Lung (tissue), 12 donors: ENCODE results near the gene FUT7. TPM values are rescaled to one million over a fixed set of nuclear protein-coding genes. Genes with fewer than 3 reads are reported as not detected.

Experiments used
- ATAC-seq: fragments of 200-7000 bp; cut with Tn5 transposase; one replicate; pipeline ENCODE4 v1.9.1; 2020; ENCODE audit warnings: moderate number of reproducible peaks; ENCODE audit not compliant: insufficient read depth, low FRiP score
- DNase-seq, 3 donors: peaks; one replicate each; pipeline ENCODE4 v3.0.0-alpha.2; 2013 to 2017
- H3K27ac ChIP-seq, 2 donors: one replicate each; pipeline ENCODE4 v1.5.1; 2013; ENCODE audit warnings: mild to moderate bottlenecking in 2 of 2, moderate library complexity in 2 of 2, control low read depth in 1 of 2, inconsistent platforms in 1 of 2, low read depth in 1 of 2, low read length in 1 of 2
- H3K27me3 ChIP-seq, 3 donors: one replicate each; pipeline ENCODE4 v1.5.1; 2013; ENCODE audit warnings: low read length in 2 of 3; ENCODE audit not compliant: control insufficient read depth in 3 of 3, insufficient read depth in 3 of 3
- H3K36me3 ChIP-seq, 4 donors: one replicate each; pipeline ENCODE4 v1.5.1; 2013; ENCODE audit warnings: low read length in 4 of 4, mild to moderate bottlenecking in 1 of 4, moderate library complexity in 1 of 4; ENCODE audit not compliant: control insufficient read depth in 4 of 4, insufficient read depth in 4 of 4
- H3K4me1 ChIP-seq, 5 donors: one replicate each; pipeline ENCODE4 v1.5.1; 2013; ENCODE audit warnings: low read length in 5 of 5, mild to moderate bottlenecking in 2 of 5, moderate library complexity in 1 of 5; ENCODE audit not compliant: control insufficient read depth in 5 of 5, insufficient read depth in 5 of 5
- H3K4me3 ChIP-seq: one replicate; pipeline ENCODE4 v1.5.1; 2013; ENCODE audit warnings: mild to moderate bottlenecking, control low read depth, moderate library complexity
- H3K9ac ChIP-seq, 2 donors: one replicate each; pipeline ENCODE4 v1.5.1; 2013; ENCODE audit warnings: low read length in 2 of 2, control low read depth in 1 of 2; ENCODE audit not compliant: insufficient read depth in 1 of 2
- H3K9me3 ChIP-seq, 4 donors: one replicate each; pipeline ENCODE4 v1.5.1; 2013; ENCODE audit warnings: low read length in 3 of 4, mild to moderate bottlenecking in 1 of 4, moderate library complexity in 1 of 4; ENCODE audit not compliant: control insufficient read depth in 4 of 4, insufficient read depth in 3 of 4
- WGBS, 2 donors: extraction: QIAGEN DNeasy Blood & Tissue Kit; methylation state at CpG; one replicate each; pipeline ENCODE4 v1.1.7; 2013; 5-methylcytosine and 5-hydroxymethylcytosine counted together
- polyA plus RNA-seq, 2 donors: library from polyadenylated mRNA; stranded (reverse); fragments of 200-250 nt; gene quantifications; one replicate each; pipeline ENCODE4 v1.2.1, GENCODE V29; 2013
- total RNA-seq, 2 donors: library from RNA; depleted of rRNA in 1 of 2; stranded (reverse); fragments of >200 nt in 1 of 2; gene quantifications; one replicate each; pipeline ENCODE4 v1.2.1, GENCODE V29; 2014 to 2021
- TF ChIP-seq, protein P1 (sequence below): IDR thresholded peaks from 2 replicates; pipeline ENCODE4 v1.5.1; 2012; ENCODE audit warnings: mild to moderate bottlenecking; ENCODE audit errors: control extremely low read depth, extremely low read depth
- donor health status: control.
- donor health status: control.
- donor health status: Bipolar disorder and iron deficiency.
- donor health status: healthy.
- donor health status: DM: yes; HTN: yes; CAD: no.

The FUT7 gene
- total and polyA plus RNA-seq, 4 donors = 0.37 to 5.5 (median 0.73) TPM

DNA sequence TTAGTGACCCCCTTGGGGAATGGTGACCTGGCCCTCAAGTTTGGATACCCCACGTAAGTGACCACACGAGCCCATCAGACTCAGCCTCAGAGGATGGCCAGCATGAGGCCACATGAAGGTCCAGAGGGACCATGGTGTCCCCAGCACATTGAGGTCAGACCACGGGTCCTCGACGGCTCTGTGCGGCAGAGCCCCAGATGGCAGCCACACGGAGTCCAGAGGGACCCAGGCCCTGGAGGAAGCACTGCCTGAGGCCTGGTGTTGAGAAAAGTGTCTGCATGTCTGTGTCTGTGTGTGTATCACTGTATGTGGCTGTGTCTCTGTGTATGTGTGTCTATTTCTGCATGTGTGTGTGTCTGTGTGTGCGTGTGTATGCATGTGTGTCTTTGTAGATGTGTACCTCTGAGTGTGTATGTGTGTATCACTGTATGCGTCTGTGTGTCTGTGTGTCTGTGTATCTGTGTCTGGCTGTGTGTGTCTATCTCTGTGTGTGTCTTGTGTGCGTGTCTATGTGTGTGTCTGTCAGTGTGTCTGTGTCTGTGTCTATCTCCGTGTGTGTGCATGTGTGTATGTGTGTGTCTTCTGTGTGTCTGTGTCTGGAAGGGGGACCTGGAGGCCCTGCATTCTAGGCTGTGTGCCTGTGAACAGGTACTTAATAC lies 48.1 kb downstream of the FUT7 start:
- Histone ChIP-seq H3K27ac (no peak overlapping the region), H3K4me1 (peaks cover 0 to 14% (median 6%) of the 10 kb centered on the region in 5 donors), H3K27me3 (peaks cover 5 to 27% (median 14%) of the 10 kb centered on the region in 3 donors), H3K36me3 (no peaks in the 10 kb centered on the region), H3K9me3 (peaks cover 0 to 5% (median 0%) of the 10 kb centered on the region in 4 donors), H3K4me3 (no peak overlapping the region), H3K9ac (no peak overlapping the region)
- ATAC-seq (no peak), DNase-seq (no peak)
- TF ChIP-seq, protein P1, sequence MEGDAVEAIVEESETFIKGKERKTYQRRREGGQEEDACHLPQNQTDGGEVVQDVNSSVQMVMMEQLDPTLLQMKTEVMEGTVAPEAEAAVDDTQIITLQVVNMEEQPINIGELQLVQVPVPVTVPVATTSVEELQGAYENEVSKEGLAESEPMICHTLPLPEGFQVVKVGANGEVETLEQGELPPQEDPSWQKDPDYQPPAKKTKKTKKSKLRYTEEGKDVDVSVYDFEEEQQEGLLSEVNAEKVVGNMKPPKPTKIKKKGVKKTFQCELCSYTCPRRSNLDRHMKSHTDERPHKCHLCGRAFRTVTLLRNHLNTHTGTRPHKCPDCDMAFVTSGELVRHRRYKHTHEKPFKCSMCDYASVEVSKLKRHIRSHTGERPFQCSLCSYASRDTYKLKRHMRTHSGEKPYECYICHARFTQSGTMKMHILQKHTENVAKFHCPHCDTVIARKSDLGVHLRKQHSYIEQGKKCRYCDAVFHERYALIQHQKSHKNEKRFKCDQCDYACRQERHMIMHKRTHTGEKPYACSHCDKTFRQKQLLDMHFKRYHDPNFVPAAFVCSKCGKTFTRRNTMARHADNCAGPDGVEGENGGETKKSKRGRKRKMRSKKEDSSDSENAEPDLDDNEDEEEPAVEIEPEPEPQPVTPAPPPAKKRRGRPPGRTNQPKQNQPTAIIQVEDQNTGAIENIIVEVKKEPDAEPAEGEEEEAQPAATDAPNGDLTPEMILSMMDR = no peak
- 85 to 87% methylated on average over 11 of the region's 11 CpGs for WGBS, 2 donors

DNA sequence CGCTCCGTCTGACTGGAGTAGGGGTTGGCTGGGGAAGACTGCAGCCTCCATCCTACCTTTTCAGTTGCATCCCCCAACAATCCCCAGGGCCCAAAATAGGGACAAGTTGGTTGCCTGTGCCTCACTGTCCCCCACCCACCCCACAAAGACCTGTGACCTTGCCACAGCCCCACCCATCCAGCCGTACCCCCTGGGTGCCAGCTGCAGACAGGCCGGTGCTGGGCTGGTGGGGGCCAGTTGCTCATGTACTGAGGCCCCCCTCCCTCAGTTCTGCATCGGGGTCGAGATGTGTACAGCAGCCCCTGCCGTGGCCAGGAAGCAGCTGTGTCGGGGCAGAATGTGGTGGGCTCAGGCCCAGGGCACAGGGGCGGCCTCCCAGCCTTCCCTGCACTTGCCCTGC lies 48.7 kb downstream of the FUT7 start:
- H3K9ac ChIP-seq = no peak overlapping the region
- WGBS, 2 donors = 70 to 81% methylated on average over 9 of the region's 9 CpGs
- DNase-seq (no peak), ATAC-seq (no peak)
- TF ChIP-seq, protein P1 = no peak
- H3K27ac ChIP-seq = no peak overlapping the region
- H3K4me3 ChIP-seq = no peak overlapping the region
- H3K4me1 ChIP-seq = peaks cover 0 to 15% (median 6%) of the 10 kb centered on the region in 5 donors
- no peaks in the 10 kb centered on the region for H3K36me3 ChIP-seq
- peaks cover 0 to 5% (median 0%) of the 10 kb centered on the region in 4 donors for H3K9me3 ChIP-seq
- peaks cover 5 to 27% (median 14%) of the 10 kb centered on the region in 3 donors for H3K27me3 ChIP-seq

DNA sequence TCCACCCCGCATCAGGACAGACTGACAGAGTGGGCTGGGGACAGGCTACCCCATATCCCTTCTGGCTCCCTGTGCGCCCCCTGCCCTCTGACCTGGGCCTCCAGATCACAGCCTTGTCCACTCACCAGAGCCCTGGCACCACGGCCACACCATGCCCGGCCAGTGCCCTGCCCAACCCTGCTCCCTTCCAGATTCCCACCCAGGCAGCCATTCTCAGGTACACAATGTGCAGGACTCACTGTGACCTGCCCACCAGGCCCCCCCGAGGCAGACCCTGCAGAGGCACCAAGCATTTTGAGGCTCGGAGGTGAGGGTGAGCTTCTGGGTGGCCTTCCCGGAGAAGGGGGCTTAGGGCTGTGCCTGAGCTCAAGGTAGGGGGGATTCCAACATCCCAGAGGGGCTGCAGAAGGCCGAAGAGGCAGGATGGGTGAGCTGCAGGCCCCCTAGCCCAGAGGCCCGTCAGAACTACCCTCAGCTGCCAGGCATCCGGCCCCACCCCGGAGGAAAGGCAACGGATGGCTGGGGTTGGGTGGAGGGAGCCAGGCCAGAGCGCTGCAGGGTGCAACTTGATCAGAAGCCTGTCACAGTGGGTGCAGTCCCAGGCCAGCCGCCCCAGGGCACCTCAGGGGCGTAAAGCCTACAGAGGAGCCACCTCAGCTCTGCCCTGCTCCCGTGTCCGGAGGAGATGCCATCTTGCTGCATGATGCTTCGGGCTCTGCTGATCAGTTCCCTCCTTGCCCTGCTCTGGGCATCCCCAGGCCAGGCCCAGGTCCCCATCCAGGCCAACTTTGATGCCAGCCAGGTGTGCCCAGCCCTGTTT lies 49.4 kb downstream of the FUT7 start, which contains the start of gene LCNL1:
Gene LCNL1, plus strand, starts transcription at position 762 of the 820 bp plus-strand sequence. CDS start 594 bp downstream, outside the sequence.
- H3K4me3 ChIP-seq = no peak within 1 kb of the TSS
- peak within 1 kb of the TSS; percentile 45 to 83 for H3K27ac ChIP-seq
- peaks cover 5 to 27% (median 14%) of the 10 kb centered on the region in 3 donors for H3K27me3 ChIP-seq
- DNase-seq (no peak), ATAC-seq (no peak)
- peaks cover 0 to 5% (median 0%) of the 10 kb centered on the region in 4 donors for H3K9me3 ChIP-seq
- peaks cover 0 to 18% (median 10%) of the 10 kb centered on the region in 5 donors for H3K4me1 ChIP-seq
- TF ChIP-seq, protein P1 = no peak
- no peak within 1 kb of the TSS for H3K9ac ChIP-seq
- 75 to 85% methylated on average over 17 to 18 of the region's 18 CpGs for WGBS, 2 donors
- no peaks in the 10 kb centered on the region for H3K36me3 ChIP-seq
